Ecto neural progenitor cell (in vitro differentiated cells): Measurements from ENCODE around the gene FBLN2.

Experiments used
- DNase-seq: peaks from one replicate; pipeline ENCODE4 v3.0.0-alpha.2; 2018; ENCODE audit warnings: low spot score

FBLN2 gene

DNA sequence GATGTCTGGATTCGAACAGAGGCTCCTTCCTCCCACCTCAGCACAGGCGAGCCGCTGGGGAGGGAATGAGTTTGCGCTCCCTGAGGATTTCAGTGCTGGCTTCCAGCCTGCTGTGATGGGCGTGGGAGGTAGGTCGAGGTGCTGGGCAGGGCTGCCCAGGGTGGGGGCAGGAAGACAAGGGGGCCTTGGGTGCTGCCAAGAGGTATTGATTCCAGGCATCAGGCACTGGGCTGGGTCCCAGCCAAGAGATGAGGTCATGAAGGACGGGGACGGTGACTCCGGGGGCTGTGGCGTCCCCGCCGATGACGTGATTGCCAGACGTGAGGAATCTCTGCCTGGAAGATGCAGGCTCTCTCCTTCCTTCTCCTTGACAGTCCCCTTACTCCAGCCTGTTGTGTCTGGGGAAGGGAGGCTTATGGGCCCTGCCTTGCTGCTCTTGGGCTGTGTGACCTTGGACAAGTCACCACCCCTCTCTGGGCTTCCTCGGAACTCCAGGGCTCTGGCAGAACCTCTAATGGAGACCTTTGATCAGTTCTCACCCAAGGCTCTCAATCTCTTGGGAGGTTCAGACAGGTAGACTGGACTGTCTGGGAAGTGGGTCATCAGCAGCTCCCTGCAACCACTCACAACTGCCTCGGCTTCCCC is 116.8 kb downstream of the FBLN2 start:
- DNase-seq, result no peak

GRCh38 chr3:13666227-13666619 is 117.3 kb downstream of the FBLN2 start:
- DNase-seq, result no peak

DNA sequence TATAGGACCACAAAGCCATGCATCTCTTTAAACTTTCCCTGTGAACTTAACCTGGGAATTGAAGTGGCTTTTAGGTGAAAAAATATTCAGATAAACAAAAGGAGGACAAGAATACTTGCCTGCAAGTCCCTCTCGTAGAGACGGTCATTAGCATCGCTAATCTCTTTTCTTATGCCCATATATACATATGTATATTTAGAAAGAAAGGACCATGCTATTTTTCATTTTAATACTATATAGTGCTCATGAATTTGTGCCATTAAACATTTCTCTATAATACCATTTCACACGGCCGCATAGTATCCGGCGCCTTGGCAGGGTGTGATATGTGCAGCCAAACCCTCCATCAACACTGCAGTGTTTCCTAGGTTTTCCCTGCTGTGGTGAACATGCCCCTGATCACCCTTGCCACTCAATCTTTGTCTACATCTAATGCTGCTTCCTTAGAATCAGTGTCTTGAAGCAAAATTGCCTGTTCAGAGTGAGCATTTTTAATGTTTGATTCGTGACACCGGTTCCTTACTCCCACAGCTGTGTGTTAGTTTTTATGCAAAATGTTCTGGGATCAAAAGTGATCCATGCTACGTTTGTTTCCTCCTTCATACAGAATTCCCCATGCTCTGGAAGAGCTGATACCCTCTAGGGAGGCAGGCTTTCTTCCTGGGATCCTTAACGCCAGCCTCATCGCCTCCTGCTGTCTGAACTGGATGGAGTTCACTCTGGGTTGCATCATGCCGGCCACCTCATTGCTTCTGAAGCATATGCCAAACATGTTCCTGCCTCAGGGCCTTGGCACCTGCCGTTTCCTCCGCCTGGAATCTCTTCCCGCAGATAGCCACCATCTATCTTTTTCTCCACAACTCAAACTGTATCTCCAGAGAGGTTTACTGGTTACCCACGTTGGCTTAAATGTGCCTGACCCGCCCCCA is 118.1 kb downstream of the FBLN2 start:
- DNase-seq, result no peak

- DNase-seq, result no peak
Measured at GRCh38 chr3:13668136-13668535, 119.2 kb downstream of the FBLN2 start.

DNA sequence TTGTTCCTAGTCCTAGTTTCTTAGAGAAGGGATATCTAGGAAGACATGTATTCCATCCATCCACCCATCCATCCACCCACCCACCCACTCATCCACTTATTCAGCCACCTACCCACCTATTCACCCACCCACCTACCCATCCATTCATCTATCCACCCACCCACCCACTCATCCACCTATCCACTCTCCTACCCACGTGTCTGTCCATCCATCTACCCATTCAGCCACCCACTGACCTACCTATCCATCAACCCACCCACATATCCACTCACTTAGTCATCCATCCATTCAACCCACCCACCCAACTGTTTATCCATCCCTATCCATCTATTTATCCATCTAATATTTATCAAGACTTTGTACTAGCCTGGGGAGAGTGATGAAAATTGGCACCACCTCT is 120.5 kb downstream of the FBLN2 start:
- DNase-seq, result no peak

DNA sequence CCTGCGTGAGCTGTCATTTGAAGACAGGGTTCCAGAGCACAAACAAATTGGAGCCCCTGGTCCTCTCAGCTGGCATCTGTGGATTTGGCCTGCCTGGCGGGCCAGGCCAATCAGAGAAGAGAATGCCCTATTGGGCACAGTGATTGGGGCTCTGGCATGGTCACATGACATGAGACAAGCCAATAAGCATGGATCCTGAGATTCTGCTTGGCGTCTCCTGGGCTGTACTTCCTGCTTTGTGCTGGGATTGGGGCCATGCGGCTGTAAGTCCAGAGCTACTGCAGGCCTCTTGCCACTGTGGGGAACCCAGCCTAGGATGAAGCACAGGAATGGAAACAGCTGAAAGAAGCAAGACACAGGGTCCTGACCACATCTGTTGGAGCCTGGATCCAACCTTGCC is 121.4 kb downstream of the FBLN2 start:
- no peak for DNase-seq

GRCh38 chr3:13671482-13672233 is 122.7 kb downstream of the FBLN2 start:
- no peak for DNase-seq

- DNase-seq, result no peak
Measured at GRCh38 chr3:13673207-13673606, 124.3 kb downstream of the FBLN2 start.

DNA sequence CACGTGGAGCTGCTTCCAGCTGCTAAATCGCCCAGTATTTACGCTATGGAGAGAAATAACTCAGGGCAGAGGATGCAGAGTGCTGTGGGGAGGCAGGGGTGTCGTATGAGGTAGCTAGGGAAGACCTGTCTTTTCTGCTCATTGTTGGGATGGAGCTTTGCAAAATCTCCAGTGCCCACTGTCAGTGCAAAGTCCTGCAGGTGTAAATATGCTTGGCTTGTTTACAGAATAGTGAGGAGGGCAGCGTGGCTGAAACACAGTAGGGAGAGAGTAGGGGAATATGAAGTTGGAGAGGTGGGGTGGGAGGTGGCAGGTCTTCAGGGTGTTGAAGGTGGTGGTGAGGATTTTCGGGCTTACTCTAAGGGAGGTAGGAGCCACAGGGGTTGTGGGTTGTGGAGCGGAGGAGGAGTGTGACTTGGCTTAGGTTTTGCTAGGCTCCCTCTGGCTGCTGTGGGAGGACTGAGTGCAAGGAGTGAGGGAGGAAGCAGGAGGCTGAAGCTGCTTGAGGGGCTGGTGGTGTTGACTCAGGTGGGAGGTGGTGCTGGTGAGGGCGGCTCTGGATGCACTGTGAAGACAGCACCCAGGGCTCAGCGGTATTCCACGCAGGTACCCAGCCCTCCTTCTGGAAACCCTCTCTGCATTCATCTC is 125.7 kb downstream of the FBLN2 start:
- no peak for DNase-seq

DNA sequence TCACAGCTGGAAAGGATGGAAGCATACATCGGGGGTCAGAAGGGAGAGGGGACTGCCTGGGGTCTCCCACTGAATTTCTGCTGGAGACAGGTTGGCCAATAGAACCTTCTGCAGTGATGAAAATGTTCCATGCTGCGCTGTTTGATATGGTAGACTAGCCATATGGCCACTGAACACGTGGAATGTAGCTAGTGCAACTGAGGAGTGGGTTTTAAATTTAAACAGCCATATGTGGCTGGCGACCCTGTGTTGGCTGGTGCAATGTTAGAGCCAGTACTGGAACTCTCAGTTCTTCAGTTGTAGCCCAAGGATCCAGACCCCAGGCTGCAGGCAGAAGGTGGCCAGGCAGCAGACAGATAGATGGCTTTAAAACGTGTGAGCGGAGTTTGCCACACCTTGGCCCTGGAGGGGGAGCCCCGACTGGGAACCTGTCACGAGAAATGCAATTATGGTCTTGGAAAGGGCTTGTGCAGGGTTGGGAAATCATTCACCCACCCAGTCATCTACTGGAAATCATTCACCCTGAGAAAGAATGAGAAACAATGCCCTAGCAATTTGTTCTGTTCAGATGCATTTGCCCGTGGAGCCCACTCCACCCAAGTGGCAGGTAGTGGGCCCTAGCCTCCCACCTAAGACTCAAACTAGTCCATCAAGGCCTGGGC is 127.6 kb downstream of the FBLN2 start:
- no peak for DNase-seq

DNA sequence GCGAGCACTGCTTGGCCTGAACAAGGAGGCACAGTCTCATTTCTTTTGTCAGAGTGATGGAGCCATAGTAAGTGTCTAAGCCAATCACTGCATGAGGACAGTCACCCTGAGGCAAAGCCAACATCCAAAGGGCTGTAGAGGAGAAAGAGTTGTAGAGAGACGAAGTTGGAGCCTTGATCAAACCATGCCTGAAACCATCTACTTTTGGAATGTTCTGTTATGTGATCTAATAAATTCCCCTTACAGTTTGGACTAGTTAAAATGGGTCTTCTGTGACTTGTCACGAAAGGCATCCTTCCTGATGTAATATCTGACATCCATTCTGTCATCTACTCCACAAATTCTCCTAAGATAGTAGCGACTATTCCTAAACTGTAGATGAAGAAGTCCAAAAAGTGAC is 128.3 kb downstream of the FBLN2 start:
- DNase-seq, result no peak

DNA sequence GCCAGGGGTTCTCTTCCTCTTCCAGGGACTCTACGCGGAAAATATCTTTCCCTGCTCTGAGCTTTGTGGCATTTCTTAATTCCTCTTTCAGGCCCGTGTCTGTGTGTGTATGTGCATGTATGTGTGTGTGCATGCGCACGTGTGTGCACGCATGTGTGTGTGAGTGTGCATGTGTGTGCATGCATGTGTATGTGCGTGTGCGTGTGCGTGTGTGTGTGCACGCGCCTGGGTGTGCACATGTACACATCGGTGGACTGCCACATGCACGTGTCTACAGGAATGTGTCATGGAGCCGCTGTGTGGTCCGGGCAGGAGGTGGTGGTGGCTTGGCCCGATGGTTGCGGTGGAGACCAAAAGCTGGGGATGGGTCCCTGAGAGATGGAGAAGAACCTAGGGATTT is 133.0 kb downstream of the FBLN2 start:
- DNase-seq, result no peak

DNA sequence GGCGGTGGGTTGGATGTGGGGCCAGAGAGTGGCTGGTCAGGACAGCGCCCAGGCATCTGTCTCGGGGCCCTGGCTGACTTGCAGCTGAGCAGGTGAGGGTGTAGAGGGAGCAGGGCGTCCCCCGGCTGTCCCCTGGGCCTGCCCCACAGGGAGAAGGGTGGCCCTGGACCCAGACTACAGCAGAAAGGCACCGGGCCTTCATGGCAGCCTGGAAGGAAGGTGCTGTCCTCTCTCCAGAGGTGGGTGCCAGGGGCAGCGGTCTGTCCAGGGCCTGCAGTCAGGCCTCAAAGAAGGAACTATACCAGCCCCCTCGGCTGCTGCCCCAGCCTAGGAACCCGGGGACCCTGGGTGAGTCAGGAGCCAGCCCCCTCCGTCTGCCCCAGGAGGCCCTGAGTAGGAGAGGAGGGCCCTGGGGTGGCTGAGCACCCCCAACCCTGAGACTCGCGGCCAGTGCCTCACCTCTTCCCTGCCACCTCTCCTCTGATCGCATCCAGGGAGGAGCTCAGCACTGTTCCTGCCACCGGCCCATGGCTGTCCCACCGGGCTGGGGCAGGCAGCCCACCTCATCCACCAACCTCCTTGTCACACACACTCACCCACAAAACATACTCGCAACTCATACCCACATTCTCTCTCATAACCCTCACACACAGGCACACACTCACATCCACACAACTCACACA is 133.5 kb downstream of the FBLN2 start:
- no peak for DNase-seq

GRCh38 chr3:13683288-13683687 is 134.4 kb downstream of the FBLN2 start:
- no peak for DNase-seq

DNA sequence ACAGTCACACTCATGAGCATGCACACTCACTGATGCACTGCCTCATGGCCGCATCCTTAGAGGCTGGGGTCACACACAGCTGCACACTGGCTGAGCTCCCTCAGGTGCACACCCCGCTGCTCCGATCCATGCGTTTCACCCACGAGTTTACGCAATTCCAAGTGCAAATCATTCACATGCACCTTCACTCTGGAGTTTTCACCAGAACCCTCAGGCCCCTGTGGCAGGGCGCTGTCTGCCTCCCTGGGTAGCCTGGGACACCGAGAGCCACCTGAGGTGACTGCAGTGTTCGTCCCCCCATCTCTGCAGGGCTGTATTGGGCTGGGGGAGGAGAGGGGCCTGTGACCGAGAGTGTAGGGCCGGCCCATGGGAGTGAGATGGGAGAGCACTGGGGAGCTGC is 134.8 kb downstream of the FBLN2 start:
- DNase-seq, result no peak

DNA sequence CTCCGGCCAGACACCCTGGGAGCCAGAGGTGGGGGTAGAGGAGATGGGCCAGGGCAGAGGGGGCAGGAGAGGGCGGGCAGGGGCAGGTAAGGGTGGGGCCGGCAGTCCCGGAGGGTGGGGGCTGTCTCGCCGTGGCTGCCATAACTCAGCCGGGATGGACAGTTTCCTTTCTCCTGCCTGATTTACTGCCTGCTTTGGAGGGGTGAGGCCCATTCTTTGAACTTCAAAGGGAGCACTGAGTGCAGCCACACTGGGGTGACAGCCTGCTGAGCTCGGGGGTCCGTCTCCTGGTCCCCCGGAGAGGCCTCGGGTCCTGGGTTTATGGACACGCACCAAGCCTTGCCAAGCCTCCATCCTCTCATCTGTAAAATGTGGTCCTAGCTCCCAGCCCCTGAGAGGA is 135.4 kb downstream of the FBLN2 start:
- DNase-seq, result no peak

DNA sequence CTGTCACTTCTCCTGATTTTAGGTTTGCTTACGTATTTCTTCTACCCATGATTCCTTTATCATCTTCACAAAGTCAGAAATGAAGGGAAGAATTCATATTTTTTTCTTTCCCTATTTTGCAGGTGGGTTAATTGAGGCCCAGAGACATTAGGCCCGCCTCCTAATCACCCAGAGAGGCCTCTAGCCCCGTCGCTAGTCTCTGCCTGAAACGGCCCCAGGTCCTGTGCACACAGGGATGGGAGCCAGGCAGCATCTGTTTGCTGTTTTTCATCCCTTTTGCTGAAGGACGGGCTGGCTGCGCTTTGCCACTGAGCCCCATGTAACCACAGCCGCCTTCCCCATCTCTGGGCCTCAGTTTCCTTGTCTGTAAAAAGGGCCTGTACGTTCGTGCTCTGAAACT is 135.9 kb downstream of the FBLN2 start:
- no peak for DNase-seq

DNA sequence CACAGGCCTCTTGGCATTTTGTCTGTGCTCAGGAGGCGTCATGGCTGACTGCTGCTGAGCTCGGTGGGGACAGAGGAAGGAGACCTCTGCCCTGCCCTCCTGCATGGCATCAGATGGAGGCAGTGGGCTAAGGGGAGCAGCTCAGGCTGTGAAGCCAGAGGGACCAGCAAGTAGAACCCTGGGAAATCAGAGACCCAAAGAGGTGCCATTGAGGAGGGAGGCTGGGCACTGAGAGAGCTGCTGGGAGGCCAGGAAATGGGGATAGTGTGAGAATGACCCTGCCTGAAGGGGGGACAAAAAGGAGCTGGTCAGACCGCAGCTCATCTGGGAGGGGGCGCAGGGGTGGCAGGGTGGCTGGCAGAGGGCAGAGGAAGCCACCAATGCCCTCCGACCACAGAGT is 136.8 kb downstream of the FBLN2 start:
- DNase-seq, result no peak

- DNase-seq, result no peak
Measured at GRCh38 chr3:13686367-13687160, 137.6 kb downstream of the FBLN2 start.

DNA sequence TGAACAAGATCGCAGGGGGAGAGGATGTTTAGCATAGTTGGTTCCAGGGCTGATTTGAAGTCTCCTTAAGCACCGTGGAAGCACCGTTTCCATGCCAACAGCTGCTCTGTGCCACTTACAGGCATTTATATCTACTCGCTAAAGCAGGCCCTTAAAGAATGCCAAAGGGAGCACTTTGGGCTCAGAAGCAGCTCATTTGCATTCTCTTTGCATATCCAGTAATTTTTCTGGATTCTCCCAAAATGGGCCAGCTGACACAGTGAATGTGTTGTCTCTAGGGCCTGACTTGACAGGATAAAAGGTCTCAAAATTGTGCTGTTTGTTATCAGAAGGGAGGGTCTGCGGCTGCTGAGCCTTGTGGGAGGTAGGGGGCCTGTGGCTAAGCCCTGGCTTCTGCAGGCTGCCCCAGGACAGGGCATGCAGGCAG is 138.6 kb downstream of the FBLN2 start:
- DNase-seq, result no peak
